ENCODE data around the gene SYCN.
A peak's percentile ranks its signal among the peaks of the same experiment; 100 is the strongest.
"Not testable (repeated sequence)": the region's sequence is repeated elsewhere in the genome, so short reads cannot be mapped to it uniquely, and the experiment has no call there.

SYCN gene, protein sequence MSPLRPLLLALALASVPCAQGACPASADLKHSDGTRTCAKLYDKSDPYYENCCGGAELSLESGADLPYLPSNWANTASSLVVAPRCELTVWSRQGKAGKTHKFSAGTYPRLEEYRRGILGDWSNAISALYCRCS

GRCh38 chr19:39203372-39204341, at the start of gene SYCN:
Gene SYCN (minus strand): TSS chr19:39204263. CDS start chr19:39204254, 9 bp downstream.
- DNase-seq (ENCODE audit: low read depth) = no peak

DNA sequence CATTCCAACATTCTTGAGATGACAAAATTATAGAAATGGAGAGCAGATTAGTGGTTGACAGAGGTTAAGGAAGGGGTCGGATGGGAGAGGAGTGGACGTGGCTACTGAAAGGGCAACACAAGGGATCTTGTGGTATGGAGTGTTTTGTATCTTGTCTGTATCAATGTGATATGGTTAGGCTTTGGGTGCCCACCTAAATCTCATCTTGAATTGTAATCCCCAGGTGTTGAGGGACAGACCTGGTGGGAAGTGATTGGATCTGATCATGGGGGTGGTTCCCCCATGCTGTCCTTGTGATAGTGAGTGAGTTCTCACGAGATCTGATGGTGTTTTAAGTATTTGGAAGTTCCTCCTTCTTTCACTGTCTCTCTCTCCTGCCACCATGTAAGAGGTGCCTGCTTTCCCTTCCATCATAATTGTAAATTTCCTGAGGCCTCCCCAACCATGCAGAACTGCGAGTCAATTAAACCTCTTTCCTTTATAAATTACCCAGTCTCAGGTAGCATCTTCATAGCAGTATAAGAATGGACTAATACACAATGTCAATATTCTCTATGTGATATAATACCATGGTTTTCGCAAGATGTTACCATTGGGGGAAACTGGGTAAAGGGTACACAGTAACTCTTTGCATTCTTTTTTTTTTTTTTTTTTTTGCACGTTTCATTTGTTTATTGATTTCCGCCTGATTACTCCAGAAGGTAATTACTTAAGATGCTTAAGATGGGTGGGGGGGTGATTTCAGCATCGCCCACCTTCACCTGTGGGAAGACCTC, 49.5 kb upstream of the SYCN start:
- DNase-seq (ENCODE audit: low read depth) = no peak

DNA sequence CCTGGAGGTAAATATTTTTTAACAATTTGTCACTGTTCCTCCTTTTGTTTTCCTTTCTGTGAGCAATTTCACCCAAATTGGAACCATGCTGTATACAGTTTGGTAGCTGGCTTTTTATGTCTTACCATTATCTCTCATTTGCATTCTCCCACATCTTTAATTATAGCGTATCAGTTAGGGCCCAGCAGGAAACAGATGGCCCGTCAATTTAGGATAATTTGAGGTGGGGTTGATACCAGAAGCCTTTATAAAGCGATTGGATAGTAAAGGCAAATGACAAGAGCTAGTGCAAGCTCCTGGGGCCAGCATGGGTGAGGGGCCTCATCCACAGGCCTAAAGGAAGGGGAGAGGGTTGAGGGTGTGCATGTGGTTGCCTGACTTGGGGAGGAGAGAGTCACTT, 48.4 kb upstream of the SYCN start:
- DNase-seq (ENCODE audit: low read depth) = no peak

- no peak for DNase-seq (ENCODE audit: low read depth)
Observed at GRCh38 chr19:39251846-39252245, 47.8 kb upstream of the SYCN start.

- DNase-seq (ENCODE audit: low read depth) = no peak
Observed at GRCh38 chr19:39251081-39251480, 47.0 kb upstream of the SYCN start.

DNA sequence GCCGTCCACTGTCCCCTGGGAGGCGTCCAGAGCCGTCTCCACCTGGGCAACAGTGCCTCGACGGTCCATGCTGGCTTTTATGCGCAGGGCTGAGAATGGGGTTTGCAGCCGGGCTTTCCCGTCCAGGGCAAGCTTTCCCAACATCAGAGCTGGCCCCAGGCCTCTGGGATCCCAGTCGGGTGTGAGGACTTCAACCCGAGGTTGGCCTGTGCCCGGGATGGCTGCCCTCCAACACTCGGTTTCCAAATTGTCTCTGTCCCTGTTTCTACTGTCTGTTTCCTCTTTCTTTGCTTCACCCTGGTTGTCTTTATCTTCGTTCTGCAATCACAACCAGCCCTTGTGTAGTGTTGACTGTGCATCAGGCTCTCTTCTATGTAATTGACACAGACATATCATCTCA, 44.7 kb upstream of the SYCN start, which contains the start of gene IFNL4:
IFNL4 (minus strand) TSS at position 51 of the 400 bp plus-strand sequence.
- no peak for DNase-seq (ENCODE audit: low read depth)

DNA sequence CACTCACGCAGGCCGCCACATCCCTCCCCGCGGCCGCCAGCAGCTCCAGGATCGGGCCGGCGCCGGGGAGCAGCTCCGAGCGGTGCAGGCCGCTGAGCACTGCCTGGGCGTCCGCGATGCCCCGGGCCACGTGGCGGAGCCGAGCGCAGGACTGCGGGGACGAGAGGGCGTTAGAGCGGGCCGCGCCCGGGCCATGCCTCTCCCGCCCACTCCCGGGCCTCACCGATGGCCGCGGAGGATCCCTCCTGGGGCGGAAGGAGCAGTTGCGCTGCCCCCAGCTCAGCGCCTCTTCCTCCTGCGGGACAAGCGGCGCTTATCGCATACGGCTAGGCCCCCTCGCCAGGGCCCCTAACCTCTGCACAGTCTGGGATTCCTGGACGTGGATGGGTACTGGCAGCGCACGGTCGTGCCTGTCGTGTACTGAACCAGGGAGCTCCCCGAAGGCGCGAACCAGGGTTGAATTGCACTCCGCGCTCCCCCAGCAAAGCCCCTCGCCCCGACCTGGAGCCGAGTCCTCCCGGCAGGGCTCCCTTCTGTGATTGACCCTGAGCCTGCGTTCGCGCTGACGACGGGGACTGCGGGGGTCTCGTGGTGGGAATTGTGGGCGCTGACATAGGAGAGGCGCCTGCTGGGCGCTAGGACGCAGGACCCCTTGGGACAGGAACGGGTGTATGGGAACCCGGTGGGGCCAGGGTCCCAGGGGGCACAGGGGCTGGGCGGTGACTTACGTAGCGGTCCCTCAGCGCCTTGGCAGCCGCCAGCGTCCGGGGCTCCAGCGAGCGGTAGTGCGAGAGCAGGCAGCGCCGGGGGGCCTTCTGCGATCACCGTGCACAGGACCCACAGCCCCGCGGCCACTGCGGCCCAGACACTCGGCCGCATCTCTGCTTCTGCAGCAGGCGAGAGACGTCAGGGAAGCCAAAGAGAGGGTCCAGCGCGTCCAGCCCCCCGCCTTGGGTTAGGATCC, 43.9 kb upstream of the SYCN start:
- DNase-seq (ENCODE audit: low read depth) = no peak

GRCh38 chr19:39246951-39247669, 43.0 kb upstream of the SYCN start:
- DNase-seq (ENCODE audit: low read depth) = no peak

DNA sequence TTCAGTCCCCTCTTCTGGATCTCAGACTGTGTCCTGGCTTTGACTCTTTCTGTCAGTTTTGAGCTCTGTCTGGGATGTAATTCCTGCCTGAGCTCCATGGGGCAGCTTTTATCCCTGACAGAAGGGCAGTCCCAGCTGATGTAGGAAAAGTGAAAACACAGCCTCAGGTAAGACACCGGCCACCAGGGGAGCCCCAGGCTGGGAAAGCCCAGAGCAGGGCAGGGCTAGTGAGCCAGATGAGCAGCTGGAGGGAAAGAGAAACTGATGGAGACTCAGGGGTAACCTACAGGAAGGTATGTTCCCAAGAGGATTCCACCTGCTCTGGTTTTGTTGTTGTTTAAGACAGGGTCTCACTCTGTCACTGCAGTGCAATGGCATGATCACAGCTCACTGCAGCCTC, 41.1 kb upstream of the SYCN start:
- DNase-seq (ENCODE audit: low read depth) = not testable (repeated sequence)

DNA sequence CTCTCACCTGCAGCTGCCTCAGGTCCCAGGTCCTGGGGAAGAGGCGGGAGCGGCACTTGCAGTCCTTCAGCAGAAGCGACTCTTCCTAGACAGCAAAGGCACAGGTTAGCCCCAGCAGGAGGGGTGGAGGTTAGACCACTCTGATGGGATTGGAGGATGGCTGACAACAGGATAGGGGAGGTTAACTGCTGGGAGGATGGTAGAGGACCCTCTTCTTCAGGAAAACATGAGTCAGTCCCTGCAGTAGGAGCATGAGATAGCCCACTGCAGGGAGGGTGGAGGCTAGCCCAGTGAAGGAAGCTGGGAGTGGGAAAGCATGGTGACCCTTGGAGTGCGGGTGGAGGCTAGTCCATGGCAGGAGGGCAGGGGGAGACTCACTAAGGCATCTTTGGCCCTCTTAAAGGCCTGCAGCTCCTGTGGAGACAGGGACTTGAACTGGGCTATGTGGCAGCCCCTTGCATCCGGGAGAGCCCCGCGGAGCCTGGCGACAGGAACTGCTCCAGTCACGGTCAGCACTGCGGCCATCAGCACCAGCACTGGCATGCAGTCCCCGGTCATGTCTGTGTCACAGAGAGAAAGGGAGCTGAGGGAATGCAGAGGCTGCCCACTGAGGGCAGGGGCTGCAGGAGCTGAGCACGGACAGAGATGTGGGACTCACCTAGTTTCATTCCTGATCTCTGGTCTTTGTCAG, 40.5 kb upstream of the SYCN start, which contains the start of gene IFNL3:
IFNL3 (minus strand) TSS at position 597 of the 691 bp plus-strand sequence; CDS start at position 558, 39 bp downstream.
- not testable (repeated sequence) for DNase-seq (ENCODE audit: low read depth)

GRCh38 chr19:39243741-39244140, 39.7 kb upstream of the SYCN start:
- DNase-seq (ENCODE audit: low read depth) = not testable (repeated sequence)

DNA sequence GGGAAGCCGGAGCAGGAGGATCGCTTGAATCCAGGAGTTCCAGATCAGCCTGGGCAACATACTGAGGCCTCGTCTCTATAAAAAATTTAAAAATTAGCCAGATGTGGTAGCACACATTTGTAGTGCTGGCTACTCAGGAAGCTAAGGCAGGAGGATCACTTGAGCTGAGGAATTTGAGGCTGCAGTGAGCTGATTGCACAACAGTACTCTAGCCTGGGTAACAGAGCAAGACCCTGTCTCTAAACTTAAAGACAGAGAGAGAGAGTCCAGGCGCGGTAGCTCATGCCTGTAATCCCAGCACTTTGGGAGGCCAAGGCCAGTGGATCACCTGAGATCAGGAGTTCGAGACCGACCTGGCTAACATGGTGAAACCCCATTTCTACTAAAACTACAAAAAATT, 36.4 kb upstream of the SYCN start:
- no peak for DNase-seq (ENCODE audit: low read depth)

- DNase-seq (ENCODE audit: low read depth) = no peak
Observed at GRCh38 chr19:39238944-39239343, 34.9 kb upstream of the SYCN start.

GRCh38 chr19:39238209-39238608, 34.1 kb upstream of the SYCN start:
- no peak for DNase-seq (ENCODE audit: low read depth)

- peak; percentile 29 for DNase-seq (ENCODE audit: low read depth)
Observed at GRCh38 chr19:39237200-39238184, 33.4 kb upstream of the SYCN start.

- DNase-seq (ENCODE audit: low read depth) = peak; percentile 30
Observed at GRCh38 chr19:39236527-39236926, 32.5 kb upstream of the SYCN start.

DNA sequence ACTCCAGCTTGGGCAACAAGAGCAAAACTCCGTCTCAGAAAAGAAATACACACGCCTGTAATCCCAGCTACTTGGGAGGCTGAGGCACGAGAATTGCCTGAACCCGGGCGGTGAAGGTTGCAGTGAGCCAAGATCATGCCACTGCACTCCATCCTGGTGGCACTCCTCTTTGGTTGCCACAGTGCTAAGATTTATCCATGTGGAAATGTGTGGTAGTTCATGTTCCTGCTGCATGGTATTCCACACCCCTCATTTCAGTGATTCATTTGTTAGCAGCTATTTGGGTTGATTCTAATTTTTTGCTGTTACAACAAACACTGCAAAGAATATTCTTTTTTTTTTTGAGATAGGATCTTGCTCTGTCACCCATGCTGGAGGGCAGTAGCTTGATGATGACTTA, 28.6 kb upstream of the SYCN start:
- DNase-seq (ENCODE audit: low read depth) = no peak

DNA sequence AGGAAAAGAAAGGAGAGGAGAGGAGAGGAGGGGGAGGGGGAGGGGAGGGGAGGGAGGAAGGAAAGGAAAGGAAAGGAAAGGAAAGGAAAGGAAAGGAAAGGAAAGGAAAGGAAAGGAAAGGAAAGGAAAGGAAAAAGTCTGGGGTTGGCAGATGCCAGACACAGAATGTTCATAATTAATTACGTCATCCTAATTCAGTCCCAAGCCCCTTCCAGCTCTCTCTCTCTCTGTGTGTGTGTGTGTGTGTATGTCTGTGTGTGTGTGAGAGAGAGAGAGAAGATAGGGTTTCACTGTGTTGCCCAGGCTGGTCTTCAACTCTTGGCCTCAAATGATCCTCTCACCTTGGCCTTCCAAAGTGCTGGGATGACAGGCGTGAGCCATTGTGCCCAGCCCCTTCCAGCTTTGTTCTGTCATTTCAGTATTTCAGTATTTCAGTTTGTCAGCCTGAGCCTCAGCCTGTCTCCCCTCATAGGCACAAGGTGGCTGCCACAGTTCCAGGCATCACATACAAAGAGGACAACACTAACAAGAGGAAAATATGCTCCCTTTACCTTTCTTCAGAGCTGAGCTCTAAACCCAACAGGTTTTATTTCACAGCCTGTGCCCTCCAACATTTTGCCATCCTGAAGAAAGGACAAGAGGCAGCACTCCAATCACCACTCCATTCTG, 26.2 kb upstream of the SYCN start:
- DNase-seq (ENCODE audit: low read depth) = no peak

All from stimulated activated CD8-positive, alpha-beta memory T cell treated with anti-CD3 and anti-CD28 coated beads, Interleukin-4, amount 100 ng/mL, for 24 hours (primary cell).